Activated CD4-positive, alpha-beta memory T cell treated with anti-CD3 and anti-CD28 coated beads, Interleukin-2, amount 10 ng/mL, durations not matched to agents 7 days and 5 days (primary cell): ENCODE data around the gene ZMYND8. TPM values are rescaled to one million over a fixed set of nuclear protein-coding genes. Genes with fewer than 3 reads are reported as not detected.
A peak's percentile ranks its signal among the peaks of the same experiment; 100 is the strongest.

Source experiments
- CTCF ChIA-PET: fragments of 350-600 bp; sonication (Branson Sonifier 250); formaldehyde crosslinking; loops from one replicate; lab custom pipeline; 2021; ENCODE audit warnings: antibody characterized with exemption, inconsistent platforms; lab: Charles Lee
- POLR2A ChIA-PET: fragments of 350-600 bp; sonication (Branson Sonifier 250); formaldehyde crosslinking; loops from one replicate; lab custom pipeline; 2021; ENCODE audit warnings: antibody characterized with exemption; lab: Charles Lee
- DNase-seq: peaks from one replicate; pipeline ENCODE4 v3.0.0-alpha.2; 2020
- H3K27ac Mint-ChIP-seq: one replicate; pipeline ENCODE4 v1.8.0; 2021; ENCODE audit warnings: mild to moderate bottlenecking, mixed read lengths
- H3K27me3 Mint-ChIP-seq: one replicate; pipeline ENCODE4 v1.8.0; 2021; ENCODE audit warnings: mixed read lengths
- H3K36me3 Mint-ChIP-seq: one replicate; pipeline ENCODE4 v1.8.0; 2021; ENCODE audit warnings: low read depth, mixed read lengths
- H3K4me1 Mint-ChIP-seq: one replicate; pipeline ENCODE4 v1.8.0; 2021; ENCODE audit warnings: mixed read lengths
- H3K4me3 Mint-ChIP-seq: one replicate; pipeline ENCODE4 v1.8.0; 2021; ENCODE audit warnings: mild to moderate bottlenecking, mixed read lengths
- H3K9me3 Mint-ChIP-seq: one replicate; pipeline ENCODE4 v1.8.0; 2021; ENCODE audit warnings: mixed read lengths
- total RNA-seq, 2 experiments: library from RNA; stranded (reverse); gene quantifications; one replicate each; pipeline ENCODE4 v1.2.3, GENCODE V29; 2021

ZMYND8 gene
- total RNA-seq, 2 experiments from 2014 or later = 37.8 to 44.2 TPM

DNA sequence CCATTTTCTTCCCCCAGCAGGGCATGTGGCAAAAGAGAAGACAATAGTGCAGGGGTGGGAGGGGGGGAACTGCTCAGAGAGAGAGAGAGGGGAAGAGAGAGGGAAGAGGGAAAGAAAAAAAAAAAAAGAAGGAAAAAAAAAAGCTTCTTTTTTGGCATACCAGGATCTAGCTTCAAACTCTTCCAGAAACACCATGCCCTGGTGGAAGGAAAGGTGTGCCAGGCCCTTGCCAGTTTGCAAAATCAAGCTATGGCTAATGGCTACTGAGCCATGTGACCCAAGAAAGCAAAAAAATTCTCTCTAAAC, 326 bp downstream of the ZMYND8 start:
- peaks cover 24% of the 10 kb centered on the region for H3K4me1 Mint-ChIP-seq
- ChIA-PET CTCF (interaction anchor here (0.7 to 7.0 kb wide), 10 partner anchors 9 to 601 kb away, joined by 3 to 59 read pairs (median 5); partner anchors contain the start of gene NCOA3), POLR2A (interaction anchor here (0.7 to 7.0 kb wide), 28 partner anchors 9 to 1690 kb away, joined by 3 to 53 read pairs (median 5); partner anchors contain the start of genes CSE1L and NCOA3)
- peak overlapping the region; percentile 81 for H3K4me3 Mint-ChIP-seq
- peak overlapping the region; percentile 94 for H3K27ac Mint-ChIP-seq
- peaks cover 12% of the 10 kb centered on the region for H3K36me3 Mint-ChIP-seq
- H3K27me3 Mint-ChIP-seq = no peaks in the 10 kb centered on the region
- DNase-seq = no peak
- H3K9me3 Mint-ChIP-seq = no peaks in the 10 kb centered on the region

DNA sequence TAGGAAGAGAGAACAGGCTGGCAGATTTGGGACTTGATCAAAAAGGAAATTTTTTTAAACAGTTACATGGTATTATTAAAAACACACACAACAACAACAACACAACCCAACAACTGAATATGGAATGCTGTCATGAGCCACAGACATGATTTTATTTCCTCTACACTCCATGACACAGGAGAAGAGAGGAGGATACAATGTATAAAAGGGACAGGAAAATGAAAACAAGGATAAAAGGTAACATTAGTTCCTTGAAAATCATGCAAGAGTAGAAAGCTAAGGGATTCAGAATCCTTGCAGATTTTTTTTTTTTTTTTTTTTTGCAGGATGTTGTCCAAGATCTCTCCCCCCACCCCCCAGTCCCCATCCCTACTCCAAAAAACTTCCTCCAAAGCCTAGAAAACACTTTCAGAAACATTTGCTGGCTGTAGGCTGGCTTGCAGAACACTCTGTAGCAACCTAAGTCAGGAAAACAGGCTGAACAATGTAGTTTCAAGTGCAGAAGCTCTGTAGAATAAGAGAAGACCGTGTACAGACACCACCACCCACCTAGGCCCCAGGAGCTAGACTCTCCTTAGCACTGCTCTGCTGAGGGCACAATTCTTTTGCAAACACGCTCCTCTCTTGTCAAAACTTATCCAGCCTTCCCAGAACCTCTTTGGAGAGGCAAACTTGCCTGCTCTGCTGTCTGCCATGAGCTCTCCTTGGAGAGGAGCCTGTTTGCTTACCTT, 845 bp downstream of the ZMYND8 start:
- H3K9me3 Mint-ChIP-seq = no peaks in the 10 kb centered on the region
- H3K4me3 Mint-ChIP-seq = peak overlapping the region; percentile 81
- peaks cover 12% of the 10 kb centered on the region for H3K36me3 Mint-ChIP-seq
- H3K27me3 Mint-ChIP-seq = no peaks in the 10 kb centered on the region
- peaks cover 24% of the 10 kb centered on the region for H3K4me1 Mint-ChIP-seq
- H3K27ac Mint-ChIP-seq = peak overlapping the region; percentile 94
- ChIA-PET POLR2A (interaction anchor here (0.7 to 7.0 kb wide), 25 partner anchors 10 to 991 kb away, joined by 3 to 53 read pairs (median 5); partner anchors contain the start of gene NCOA3), CTCF (interaction anchor here (0.7 to 7.0 kb wide), 9 partner anchors 8 to 309 kb away, joined by 3 to 59 read pairs (median 6); partner anchors contain the start of gene NCOA3)
- peak; percentile 19 for DNase-seq

DNA sequence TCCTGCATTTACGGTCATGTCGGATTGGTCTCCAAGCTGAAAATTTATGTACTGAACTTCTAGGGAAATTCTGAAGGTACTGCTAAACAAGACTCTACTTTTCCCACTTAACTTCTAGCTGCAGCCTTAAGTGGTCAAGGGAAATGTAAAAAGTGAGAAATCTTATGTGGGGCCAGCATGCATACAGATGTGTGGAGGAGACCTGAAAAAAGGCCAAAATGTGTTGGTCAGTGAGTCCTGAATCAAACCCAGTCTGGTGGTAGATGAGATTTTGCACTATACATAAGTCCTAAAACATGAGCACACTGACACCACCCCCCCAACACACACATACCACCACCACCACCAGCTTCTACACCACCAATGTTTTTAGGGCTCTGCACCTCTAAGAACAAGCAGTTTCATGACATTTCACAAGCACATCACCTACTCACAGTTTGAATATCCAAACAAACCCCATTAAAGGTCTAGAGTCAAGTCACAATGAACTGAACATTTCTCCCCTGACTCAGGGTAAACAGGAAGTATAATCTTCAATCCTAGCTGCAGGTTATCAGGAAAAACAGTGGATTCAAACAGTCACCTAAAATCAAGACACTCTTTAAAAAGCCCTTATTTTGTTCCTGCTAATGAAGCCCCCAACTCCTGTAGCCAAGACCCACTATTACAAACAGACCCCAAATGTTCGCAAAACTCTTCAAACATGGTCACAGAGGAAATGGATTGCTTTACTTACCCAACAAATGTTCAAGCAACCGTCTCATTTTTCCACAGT, 1.6 kb downstream of the ZMYND8 start:
- no peaks in the 10 kb centered on the region for H3K27me3 Mint-ChIP-seq
- H3K4me3 Mint-ChIP-seq = peak overlapping the region; percentile 81
- POLR2A ChIA-PET = interaction anchor here (1.0 to 7.0 kb wide), 6 partner anchors 17 to 147 kb away, joined by 3 to 53 read pairs (median 33); partner anchors contain the start of gene NCOA3
- DNase-seq = no peak
- H3K9me3 Mint-ChIP-seq = no peaks in the 10 kb centered on the region
- CTCF ChIA-PET = interaction anchor here (0.7 to 7.0 kb wide), 5 partner anchors 29 to 164 kb away, joined by 5 to 59 read pairs (median 10); no protein-coding TSS in a partner anchor
- H3K36me3 Mint-ChIP-seq = peaks cover 12% of the 10 kb centered on the region
- peaks cover 24% of the 10 kb centered on the region for H3K4me1 Mint-ChIP-seq
- peak overlapping the region; percentile 94 for H3K27ac Mint-ChIP-seq

DNA sequence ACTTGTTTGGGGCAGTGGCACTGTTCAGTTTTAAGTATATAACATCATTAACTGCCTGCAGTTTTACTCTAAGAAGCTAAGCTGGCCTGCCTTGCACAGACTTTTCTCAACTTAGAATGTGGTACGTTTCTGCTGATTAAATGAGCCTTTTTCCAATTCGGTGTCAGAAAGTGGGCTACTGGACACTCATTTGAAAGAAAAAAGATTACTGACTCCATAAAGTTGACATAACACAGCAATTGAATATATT, 2.1 kb downstream of the ZMYND8 start:
- CTCF ChIA-PET = interaction anchor here (1.1 to 7.0 kb wide), 3 partner anchors 30 to 84 kb away, joined by 5 to 59 read pairs (median 10); no protein-coding TSS in a partner anchor
- POLR2A ChIA-PET = interaction anchor here (1.6 to 7.0 kb wide), 5 partner anchors 27 to 148 kb away, joined by 5 to 53 read pairs (median 44); partner anchors contain the start of gene NCOA3
- H3K4me3 Mint-ChIP-seq = peak overlapping the region; percentile 81
- peak overlapping the region; percentile 94 for H3K27ac Mint-ChIP-seq
- no peaks in the 10 kb centered on the region for H3K27me3 Mint-ChIP-seq
- no peaks in the 10 kb centered on the region for H3K9me3 Mint-ChIP-seq
- H3K4me1 Mint-ChIP-seq = peaks cover 24% of the 10 kb centered on the region
- no peak for DNase-seq
- peaks cover 12% of the 10 kb centered on the region for H3K36me3 Mint-ChIP-seq

DNA sequence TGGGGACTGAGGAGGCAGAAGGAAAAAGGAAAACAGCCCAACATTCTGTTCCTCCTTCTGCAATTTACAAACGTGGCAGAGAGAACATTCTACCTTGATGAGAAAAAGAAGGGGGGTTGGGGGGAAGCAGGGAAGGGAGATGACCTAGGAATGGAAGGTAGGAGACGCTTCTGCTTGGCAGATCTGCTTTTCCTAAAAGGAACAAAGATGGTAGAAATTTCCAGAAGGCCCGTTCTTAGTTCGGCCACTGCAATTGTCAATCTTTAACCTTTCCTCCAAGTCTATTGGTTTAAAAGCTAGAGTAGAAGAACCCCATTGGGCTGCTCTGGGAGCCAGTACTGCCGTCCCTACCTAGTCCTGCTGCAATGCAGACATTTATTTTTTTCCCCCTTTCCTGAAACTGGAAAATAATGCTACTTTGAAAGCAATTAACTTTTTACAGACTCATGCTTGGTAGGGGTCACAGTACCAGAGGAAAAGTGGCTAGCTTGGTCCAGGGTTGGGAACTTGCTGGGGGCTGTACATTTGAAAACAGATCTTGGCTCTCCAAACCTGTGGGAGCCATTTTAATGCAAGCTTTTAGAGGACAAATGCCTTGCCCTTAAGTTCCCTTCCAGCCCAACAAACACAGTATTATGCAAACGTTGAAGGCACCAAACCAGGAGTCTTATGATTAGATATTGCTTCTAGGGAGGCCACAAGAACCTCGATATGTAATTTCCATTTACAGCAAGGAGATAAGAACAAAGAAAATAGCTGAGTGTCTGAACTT, 2.6 kb downstream of the ZMYND8 start:
- Mint-ChIP-seq H3K9me3 (no peaks in the 10 kb centered on the region), H3K27me3 (no peaks in the 10 kb centered on the region), H3K36me3 (peaks cover 12% of the 10 kb centered on the region), H3K4me1 (peaks cover 21% of the 10 kb centered on the region), H3K27ac (no peak overlapping the region), H3K4me3 (peak overlapping the region; percentile 81)
- DNase-seq = no peak
- ChIA-PET POLR2A (interaction anchor here (1.6 to 7.0 kb wide), 5 partner anchors 27 to 148 kb away, joined by 4 to 53 read pairs (median 44); partner anchors contain the start of gene NCOA3), CTCF (interaction anchor here (1.0 to 7.0 kb wide), 5 partner anchors 27 to 134 kb away, joined by 3 to 59 read pairs (median 5); no protein-coding TSS in a partner anchor)

DNA sequence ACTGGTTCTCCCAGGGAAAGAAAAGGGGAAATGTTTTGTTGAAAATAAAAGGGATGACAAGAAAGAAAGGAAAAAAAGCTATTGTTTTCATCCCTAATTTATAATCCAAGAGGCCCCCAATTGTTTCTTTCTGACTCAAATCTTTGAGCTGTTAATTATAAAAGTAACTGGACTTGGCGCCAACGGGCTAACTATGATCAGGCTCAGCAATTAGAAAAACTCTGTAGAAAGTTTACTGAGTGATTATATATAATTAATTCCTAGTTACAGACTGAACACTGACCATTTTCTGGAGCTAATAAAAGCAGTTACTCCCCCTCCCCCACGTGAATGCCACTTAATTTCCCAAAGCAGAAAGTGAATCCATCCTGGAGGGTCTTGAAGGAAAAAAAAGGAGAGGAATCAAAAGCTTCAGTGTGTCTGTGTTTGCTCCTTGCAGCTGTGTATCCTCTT, 3.2 kb downstream of the ZMYND8 start:
- ChIA-PET POLR2A (interaction anchor here (1.9 to 7.0 kb wide), 3 partner anchors 28 to 79 kb away, joined by 4 to 53 read pairs (median 44); no protein-coding TSS in a partner anchor), CTCF (interaction anchor here (1.0 to 2.1 kb wide), 4 partner anchors 28 to 134 kb away, joined by 3 to 10 read pairs (median 4); no protein-coding TSS in a partner anchor)
- Mint-ChIP-seq H3K4me1 (peaks cover 18% of the 10 kb centered on the region), H3K4me3 (peak overlapping the region; percentile 6), H3K36me3 (peaks cover 12% of the 10 kb centered on the region), H3K27ac (no peak overlapping the region), H3K9me3 (no peaks in the 10 kb centered on the region), H3K27me3 (no peaks in the 10 kb centered on the region)
- DNase-seq = no peak

DNA sequence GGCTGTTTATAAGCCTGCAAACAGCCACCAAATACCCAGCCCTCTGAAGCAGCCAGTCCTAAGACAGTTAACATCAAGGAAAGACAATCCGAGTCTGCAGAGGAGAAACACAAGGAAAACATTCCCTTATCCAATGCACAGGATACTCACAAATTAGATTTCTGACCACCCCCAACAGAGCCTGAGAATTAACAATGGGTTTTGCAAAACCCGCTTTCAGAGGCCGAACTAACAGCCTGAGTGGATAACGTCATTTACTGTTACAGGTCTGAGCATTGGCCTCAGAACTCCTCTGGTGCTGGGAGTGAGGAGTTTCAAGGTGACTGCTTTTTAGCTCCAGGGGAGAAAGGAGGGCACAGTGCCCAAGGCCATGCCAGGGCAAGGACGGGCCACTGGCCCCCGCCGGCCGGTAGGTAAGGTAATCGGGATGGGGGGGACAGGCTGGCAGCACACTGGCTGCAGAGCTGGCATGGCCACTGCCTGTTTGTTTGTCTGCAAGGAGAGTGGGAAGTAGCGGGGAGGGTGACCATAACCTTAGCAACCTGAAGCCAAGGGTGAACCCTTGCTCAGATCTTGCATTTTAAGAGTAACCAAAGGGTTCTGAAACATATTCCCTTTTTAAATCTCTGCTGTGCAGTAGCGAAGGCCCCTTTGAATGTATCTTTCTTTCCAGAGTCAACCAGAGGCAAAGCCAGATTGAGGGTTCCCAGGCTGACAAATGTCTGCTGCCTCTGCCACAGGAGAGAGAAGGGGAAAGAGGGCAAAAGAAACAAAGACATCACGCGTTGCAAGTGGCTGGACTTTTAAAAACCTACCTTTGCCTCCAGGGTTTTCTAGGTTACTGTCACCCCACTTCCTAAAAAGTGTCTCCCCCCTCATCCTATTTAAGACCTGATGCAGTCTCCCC, 3.9 kb downstream of the ZMYND8 start:
- no peaks in the 10 kb centered on the region for H3K9me3 Mint-ChIP-seq
- no peak for DNase-seq
- ChIA-PET POLR2A (interaction anchor here (1.3 to 7.0 kb wide), 4 partner anchors 9 to 78 kb away, joined by 3 to 53 read pairs (median 24); no protein-coding TSS in a partner anchor), CTCF (interaction anchor here (1.0 to 3.6 kb wide), 6 partner anchors 28 to 133 kb away, joined by 3 to 20 read pairs (median 5); no protein-coding TSS in a partner anchor)
- H3K27ac Mint-ChIP-seq = peak overlapping the region; percentile 14
- H3K36me3 Mint-ChIP-seq = peaks cover 16% of the 10 kb centered on the region
- peaks cover 15% of the 10 kb centered on the region for H3K4me1 Mint-ChIP-seq
- H3K27me3 Mint-ChIP-seq = no peaks in the 10 kb centered on the region
- no peak overlapping the region for H3K4me3 Mint-ChIP-seq

DNA sequence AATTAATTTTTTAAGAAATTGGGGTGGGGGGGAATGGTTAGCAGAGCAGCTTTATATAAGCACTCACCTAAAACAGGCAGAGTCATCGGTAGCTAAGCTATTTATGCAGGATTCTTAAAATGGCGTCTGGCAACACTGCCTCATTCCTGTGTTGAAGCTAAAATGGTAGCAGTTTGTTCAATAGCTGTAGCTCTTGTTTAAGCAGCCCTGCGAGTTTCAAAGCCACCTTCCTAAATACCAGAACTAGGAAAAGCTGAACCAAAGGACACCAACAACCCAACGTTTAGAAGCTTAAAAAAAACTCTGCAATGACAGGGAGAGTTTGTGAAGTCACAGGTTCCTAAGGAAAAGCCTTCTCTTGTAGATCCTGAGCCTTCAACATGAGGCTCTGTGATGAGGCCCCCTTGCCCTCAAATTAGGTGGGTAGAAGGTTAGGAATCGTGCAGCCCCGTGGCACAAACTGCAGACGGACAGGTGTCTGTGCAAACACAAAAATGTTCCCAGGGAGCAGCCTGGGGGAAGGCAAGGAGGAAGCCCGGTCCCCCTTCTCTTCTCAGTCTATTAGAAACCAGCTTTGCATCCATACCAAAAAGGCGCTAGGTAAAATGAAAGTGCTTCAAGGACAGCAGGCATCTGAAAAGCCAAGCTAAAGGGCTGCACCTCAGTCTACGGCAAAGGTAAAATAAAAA, 4.7 kb downstream of the ZMYND8 start:
- ChIA-PET POLR2A (interaction anchor here (0.5 to 1.9 kb wide), 4 partner anchors 8 to 157 kb away, joined by 3 to 4 read pairs (median 3); no protein-coding TSS in a partner anchor), CTCF (interaction anchor here (0.9 to 3.6 kb wide), 3 partner anchors 29 to 78 kb away, joined by 3 to 20 read pairs (median 6); no protein-coding TSS in a partner anchor)
- no peak for DNase-seq
- Mint-ChIP-seq H3K4me3 (peak overlapping the region; percentile 19), H3K27me3 (no peaks in the 10 kb centered on the region), H3K9me3 (no peaks in the 10 kb centered on the region), H3K4me1 (peaks cover 15% of the 10 kb centered on the region), H3K27ac (peak overlapping the region; percentile 14), H3K36me3 (peaks cover 24% of the 10 kb centered on the region)

DNA sequence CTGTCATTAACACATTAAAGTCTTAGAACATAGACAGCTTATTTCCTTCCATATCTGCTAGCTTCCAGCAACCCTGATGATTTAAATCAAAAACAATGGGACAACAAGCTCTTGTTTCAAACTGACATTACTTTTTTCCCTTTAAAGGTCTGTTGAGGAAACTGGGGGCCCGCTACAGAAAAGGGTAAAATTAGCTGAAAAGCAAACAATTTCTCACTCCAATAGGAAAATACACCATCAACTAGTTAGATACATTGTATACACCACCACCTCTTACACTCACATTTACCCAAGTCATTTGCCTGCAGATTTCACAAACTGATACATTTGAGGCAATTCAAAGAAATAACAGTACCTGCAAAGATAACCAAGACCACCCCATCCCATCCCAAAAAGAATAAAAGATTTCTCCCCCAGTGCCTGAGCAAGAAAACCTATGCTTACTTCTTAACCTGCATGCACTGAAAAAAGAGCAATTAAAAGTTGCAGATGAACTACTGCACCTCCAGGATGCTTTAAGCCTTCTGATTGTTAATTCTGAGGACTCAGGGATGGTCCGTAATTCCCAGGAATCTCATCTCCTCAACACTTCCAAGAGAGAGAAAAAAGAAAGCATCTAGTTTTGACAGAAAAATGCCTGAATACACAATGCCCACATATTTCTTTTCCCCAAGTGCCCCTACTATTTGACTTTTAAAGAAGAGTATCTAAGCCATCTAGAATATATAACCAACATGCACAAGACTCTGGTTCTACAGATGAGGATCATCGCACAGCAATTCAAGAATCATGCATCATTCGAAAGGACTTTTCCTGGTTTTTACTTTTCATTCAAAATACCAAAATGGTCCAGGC, 5.6 kb downstream of the ZMYND8 start:
- Mint-ChIP-seq H3K4me3 (no peak overlapping the region), H3K9me3 (no peaks in the 10 kb centered on the region), H3K36me3 (peaks cover 30% of the 10 kb centered on the region), H3K27ac (no peak overlapping the region), H3K4me1 (peaks cover 16% of the 10 kb centered on the region), H3K27me3 (no peaks in the 10 kb centered on the region)
- ChIA-PET POLR2A (interaction anchor here (0.6 to 1.3 kb wide), 4 partner anchors 7 to 202 kb away, joined by 3 to 5 read pairs (median 3); no protein-coding TSS in a partner anchor), CTCF (interaction anchor here (0.9 to 3.6 kb wide), 4 partner anchors 30 to 77 kb away, joined by 3 to 20 read pairs (median 6); no protein-coding TSS in a partner anchor)
- no peak for DNase-seq

DNA sequence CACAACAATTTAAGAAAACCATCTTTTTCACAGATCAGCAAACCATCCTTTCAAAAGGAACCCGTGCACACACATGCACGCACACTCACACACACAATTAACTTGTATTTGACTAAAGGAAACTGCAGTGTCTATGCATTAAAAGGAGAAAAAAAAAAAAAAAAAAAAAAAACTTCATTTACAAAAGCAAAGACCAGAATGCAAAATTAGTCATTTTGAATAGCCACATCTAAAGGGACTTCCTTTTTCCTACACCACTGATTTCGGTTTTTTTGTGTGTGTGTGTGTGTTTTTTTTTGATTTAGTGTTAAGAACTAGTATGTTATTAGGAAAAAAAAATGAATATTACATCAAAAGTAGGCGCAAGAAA, 6.3 kb downstream of the ZMYND8 start:
- H3K9me3 Mint-ChIP-seq = no peaks in the 10 kb centered on the region
- ChIA-PET CTCF (interaction anchor here (0.7 to 3.6 kb wide), 3 partner anchors 34 to 106 kb away, joined by 5 to 20 read pairs (median 5); no protein-coding TSS in a partner anchor), POLR2A (interaction anchor here (0.9 kb wide), 1 partner anchor 15 kb away, joined by 3 read pairs; no protein-coding TSS in a partner anchor)
- DNase-seq = no peak
- H3K4me3 Mint-ChIP-seq = no peak overlapping the region
- H3K36me3 Mint-ChIP-seq = peaks cover 30% of the 10 kb centered on the region
- H3K27me3 Mint-ChIP-seq = no peaks in the 10 kb centered on the region
- peaks cover 17% of the 10 kb centered on the region for H3K4me1 Mint-ChIP-seq
- H3K27ac Mint-ChIP-seq = no peak overlapping the region
